Measurements from ENCODE around the gene SERBP1.

DNA sequence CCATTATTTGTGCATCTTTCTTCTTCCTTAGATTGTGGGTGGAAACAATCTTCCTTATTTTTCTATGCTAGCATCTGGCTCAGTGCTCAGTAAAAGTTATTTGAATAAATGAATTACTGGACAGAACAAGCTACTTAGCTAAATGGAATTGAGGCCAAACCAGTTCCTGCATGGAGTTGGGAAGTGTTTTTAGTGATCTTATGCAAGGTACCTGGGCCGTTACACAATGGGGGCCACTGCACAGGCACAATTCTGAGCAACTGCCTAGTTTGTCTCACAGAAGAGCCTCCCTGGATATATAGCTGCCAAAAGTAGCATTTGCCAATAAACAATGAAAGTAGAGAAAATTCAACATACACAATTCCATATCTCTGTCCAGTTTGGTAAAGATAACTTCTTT is 27.0 kb upstream of the SERBP1 start:
- TF ChIP-seq, protein P1, sequence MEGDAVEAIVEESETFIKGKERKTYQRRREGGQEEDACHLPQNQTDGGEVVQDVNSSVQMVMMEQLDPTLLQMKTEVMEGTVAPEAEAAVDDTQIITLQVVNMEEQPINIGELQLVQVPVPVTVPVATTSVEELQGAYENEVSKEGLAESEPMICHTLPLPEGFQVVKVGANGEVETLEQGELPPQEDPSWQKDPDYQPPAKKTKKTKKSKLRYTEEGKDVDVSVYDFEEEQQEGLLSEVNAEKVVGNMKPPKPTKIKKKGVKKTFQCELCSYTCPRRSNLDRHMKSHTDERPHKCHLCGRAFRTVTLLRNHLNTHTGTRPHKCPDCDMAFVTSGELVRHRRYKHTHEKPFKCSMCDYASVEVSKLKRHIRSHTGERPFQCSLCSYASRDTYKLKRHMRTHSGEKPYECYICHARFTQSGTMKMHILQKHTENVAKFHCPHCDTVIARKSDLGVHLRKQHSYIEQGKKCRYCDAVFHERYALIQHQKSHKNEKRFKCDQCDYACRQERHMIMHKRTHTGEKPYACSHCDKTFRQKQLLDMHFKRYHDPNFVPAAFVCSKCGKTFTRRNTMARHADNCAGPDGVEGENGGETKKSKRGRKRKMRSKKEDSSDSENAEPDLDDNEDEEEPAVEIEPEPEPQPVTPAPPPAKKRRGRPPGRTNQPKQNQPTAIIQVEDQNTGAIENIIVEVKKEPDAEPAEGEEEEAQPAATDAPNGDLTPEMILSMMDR (IDR thresholded peaks at IDR 0.05): no peak
- TF ChIP-seq POLR2A (IDR thresholded peaks at IDR 0.05; ENCODE audit: low read depth) (no peak), POLR2AphosphoS5 (IDR thresholded peaks at IDR 0.05) (no peak), EP300 (IDR thresholded peaks at IDR 0.05) (no peak)
